Fibroblast of pulmonary artery (primary cell): ENCODE data around the gene POLE3.

ENCODE experiments used
- DNase-seq: peaks from one replicate; pipeline ENCODE4 v3.0.0-alpha.2; 2010; ENCODE audit warnings: low read depth
- H3K4me3 ChIP-seq: replicated peaks from 2 replicates; pipeline ENCODE4 v1.5.1; 2011; ENCODE audit warnings: low read depth, mild to moderate bottlenecking, control low read depth, low read length, moderate library complexity
- TF ChIP-seq, protein P1 (sequence below): IDR thresholded peaks from 2 replicates; pipeline ENCODE4 v1.5.1; 2011; ENCODE audit warnings: mild to moderate bottlenecking, control low read depth, low read length, inconsistent platforms; ENCODE audit errors: missing control alignments

POLE3 gene

DNA sequence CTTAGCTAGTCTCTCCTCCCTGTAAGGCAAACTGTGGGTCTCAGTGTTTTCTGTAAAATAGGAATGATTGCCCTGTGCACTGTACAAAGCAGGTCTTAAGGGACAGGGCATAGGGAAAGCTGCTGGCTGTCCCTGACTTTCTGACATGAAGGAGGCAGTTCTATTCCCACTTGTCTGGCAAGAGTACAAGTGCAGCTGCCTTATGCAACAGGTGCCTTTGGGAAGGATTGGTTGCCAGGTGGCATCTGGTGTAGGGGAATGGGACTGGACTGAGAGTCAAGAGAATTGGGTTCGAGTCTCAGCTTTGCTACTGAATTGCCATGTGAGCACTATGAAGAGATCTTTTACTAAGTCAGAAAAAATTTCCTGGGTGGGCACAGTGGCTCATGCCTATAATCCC, 51.1 kb downstream of the POLE3 start:
- no peak for DNase-seq
- H3K4me3 ChIP-seq = no peak overlapping the region
- TF ChIP-seq, protein P1, sequence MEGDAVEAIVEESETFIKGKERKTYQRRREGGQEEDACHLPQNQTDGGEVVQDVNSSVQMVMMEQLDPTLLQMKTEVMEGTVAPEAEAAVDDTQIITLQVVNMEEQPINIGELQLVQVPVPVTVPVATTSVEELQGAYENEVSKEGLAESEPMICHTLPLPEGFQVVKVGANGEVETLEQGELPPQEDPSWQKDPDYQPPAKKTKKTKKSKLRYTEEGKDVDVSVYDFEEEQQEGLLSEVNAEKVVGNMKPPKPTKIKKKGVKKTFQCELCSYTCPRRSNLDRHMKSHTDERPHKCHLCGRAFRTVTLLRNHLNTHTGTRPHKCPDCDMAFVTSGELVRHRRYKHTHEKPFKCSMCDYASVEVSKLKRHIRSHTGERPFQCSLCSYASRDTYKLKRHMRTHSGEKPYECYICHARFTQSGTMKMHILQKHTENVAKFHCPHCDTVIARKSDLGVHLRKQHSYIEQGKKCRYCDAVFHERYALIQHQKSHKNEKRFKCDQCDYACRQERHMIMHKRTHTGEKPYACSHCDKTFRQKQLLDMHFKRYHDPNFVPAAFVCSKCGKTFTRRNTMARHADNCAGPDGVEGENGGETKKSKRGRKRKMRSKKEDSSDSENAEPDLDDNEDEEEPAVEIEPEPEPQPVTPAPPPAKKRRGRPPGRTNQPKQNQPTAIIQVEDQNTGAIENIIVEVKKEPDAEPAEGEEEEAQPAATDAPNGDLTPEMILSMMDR = no peak
